ENCODE measurements around the gene WWTR1.

GRCh38 chr3:149608987-149609386, 48.8 kb downstream of the WWTR1 start:
- TF ChIP-seq CTCF (IDR thresholded peaks at IDR 0.05) (no peak), RNF2 (IDR thresholded peaks at IDR 0.05; ENCODE audit: borderline replicate concordance, low read depth) (no peak)
